Measurements from ENCODE around the gene SPACA7. TPM values are rescaled to one million over a fixed set of nuclear protein-coding genes. Genes with fewer than 3 reads are reported as not detected.

Gene SPACA7
- total RNA-seq, 4 donors from 2014 or later: not detected

DNA sequence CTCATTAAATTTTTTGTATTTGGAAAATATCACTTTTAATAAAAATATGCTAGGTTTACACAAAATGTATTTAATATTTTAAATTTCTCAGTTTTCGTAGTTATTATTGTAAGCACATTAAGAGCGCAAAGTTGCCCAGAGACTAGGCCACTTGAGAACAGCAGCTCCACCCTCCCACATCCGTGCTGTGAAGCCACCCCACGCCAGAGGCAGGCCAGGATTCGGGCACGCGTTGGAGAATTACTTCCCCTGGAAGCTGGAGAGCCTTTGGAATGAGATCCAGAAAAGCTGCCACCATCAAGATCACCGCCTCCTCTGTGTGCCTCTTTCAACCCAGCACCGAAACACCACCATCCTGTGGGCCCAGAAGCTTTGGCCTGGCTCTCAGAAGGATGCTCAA lies 41.0 kb upstream of the SPACA7 start:
- Histone ChIP-seq H3K9me3 (no peaks in the 10 kb centered on the region), H3K4me3 (no peak overlapping the region), H3K4me1 (no peaks in the 10 kb centered on the region), H3K27me3 (peaks cover 0 to 10% of the 10 kb centered on the region in 2 donors), H3K36me3 (no peaks in the 10 kb centered on the region), H3K27ac (no peak overlapping the region)
- intact Hi-C loops (cut with DNase I; ENCODE audit: low total_unique reads): no loop called here
- DNase-seq: no peak
- no peak for TF ChIP-seq POLR2A (IDR thresholded peaks at IDR 0.05)
- TF ChIP-seq, protein P1, sequence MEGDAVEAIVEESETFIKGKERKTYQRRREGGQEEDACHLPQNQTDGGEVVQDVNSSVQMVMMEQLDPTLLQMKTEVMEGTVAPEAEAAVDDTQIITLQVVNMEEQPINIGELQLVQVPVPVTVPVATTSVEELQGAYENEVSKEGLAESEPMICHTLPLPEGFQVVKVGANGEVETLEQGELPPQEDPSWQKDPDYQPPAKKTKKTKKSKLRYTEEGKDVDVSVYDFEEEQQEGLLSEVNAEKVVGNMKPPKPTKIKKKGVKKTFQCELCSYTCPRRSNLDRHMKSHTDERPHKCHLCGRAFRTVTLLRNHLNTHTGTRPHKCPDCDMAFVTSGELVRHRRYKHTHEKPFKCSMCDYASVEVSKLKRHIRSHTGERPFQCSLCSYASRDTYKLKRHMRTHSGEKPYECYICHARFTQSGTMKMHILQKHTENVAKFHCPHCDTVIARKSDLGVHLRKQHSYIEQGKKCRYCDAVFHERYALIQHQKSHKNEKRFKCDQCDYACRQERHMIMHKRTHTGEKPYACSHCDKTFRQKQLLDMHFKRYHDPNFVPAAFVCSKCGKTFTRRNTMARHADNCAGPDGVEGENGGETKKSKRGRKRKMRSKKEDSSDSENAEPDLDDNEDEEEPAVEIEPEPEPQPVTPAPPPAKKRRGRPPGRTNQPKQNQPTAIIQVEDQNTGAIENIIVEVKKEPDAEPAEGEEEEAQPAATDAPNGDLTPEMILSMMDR (IDR thresholded peaks at IDR 0.05): no peak

DNA sequence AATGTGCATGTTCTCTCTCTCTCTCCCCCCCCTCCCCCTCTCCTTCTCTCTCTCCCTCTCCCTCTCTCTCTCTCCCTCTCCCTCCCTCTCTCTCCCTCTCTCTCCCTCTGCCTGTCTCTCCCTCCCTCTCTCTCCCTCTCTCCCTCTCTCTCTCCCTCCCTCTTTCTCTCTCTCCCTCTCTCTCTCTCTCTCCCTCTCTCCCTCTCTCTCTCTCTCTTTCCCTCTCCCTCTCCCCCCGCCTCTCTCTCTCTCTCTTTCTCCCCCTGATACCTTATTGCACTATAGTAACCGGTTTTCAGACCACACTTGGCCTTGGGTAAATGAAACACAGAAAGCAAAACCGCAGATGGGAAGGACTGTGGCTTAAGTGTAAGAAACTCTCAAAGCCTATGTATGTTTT lies 34.7 kb upstream of the SPACA7 start:
- H3K4me3 ChIP-seq: no peak overlapping the region
- no peak for DNase-seq
- intact Hi-C loops (cut with DNase I; ENCODE audit: low total_unique reads): no loop called here
- H3K27me3 ChIP-seq: no peaks in the 10 kb centered on the region
- TF ChIP-seq POLR2A (IDR thresholded peaks at IDR 0.05): no peak
- TF ChIP-seq, protein P1 (IDR thresholded peaks at IDR 0.05): no peak
- no peaks in the 10 kb centered on the region for H3K4me1 ChIP-seq
- H3K27ac ChIP-seq: no peak overlapping the region
- H3K36me3 ChIP-seq: no peaks in the 10 kb centered on the region
- H3K9me3 ChIP-seq: no peaks in the 10 kb centered on the region

DNA sequence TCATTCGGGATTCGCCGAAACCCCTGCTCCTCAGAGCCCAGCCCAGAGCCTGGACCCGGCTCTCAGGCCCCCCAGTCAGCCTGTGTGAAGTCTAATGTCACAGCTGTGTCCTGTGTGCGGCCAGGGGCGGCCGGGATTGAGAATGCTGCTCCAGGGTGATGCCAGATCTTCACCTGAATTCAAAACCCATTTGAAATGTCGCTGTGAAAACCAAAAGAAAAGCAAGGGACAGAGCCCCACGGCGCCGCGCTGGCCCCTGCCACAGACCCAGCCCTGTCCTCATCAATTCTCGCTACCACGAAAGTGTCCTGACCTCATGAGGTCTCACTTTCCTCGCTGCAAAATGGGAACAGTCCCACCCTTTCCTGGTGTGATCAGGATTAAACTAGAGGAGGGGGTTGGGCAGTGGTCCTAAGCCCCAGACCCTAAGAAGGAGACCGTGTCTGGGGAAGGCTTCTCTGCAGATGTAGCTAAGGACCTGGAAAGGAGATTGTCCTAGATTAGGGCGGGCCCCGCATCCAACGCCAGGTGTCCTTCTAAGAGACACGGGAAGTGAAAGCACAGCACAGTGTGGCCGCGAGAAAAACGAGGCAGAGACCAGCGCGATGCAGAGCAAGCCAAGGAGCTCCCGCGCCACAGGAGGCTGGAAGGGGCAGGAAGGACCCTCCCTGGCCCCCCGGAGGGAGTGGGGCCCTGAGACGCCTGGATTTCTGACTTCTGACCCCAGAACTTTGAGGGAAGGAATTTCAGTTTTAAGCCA lies 34.0 kb upstream of the SPACA7 start:
- DNase-seq: no peak

DNA sequence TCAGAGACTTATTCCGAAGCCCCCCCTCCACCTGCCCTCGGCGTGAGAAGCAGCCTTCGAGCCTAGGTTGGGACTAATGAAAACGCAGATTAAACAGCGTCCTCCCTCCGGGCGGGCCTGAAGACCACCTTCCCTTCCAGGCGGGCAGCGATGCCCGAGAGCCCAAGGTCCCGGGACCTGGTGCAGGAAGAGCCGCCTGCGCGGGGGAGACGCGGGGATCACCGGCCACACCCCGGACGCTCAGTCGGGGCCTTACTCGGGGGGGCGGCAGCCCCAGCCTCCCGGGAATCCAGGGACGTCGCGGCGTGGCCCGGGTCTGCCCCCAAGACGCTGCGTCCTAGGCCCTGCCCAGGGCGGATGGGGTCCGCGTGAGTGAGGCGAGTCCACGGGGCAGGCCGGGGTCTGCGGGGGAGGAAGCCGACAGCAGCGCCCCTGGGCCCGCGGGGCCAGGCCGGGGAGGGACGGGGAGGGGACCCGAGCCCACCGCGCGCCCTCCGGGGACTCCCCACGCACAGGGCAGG lies 33.3 kb upstream of the SPACA7 start:
- intact Hi-C loops (cut with DNase I; ENCODE audit: low total_unique reads): no loop called here
- H3K4me1 ChIP-seq: no peaks in the 10 kb centered on the region
- H3K4me3 ChIP-seq: no peak overlapping the region
- no peaks in the 10 kb centered on the region for H3K27me3 ChIP-seq
- DNase-seq: no peak
- H3K9me3 ChIP-seq: no peaks in the 10 kb centered on the region
- H3K27ac ChIP-seq: no peak overlapping the region
- no peak for TF ChIP-seq POLR2A (IDR thresholded peaks at IDR 0.05)
- TF ChIP-seq, protein P1 (IDR thresholded peaks at IDR 0.05): no peak
- no peaks in the 10 kb centered on the region for H3K36me3 ChIP-seq

More for the DNA sequence above, 34.0 kb upstream of the SPACA7 start:
- no peaks in the 10 kb centered on the region for H3K27me3 ChIP-seq
- H3K27ac ChIP-seq: no peak overlapping the region
- intact Hi-C loops (cut with DNase I; ENCODE audit: low total_unique reads): no loop called here
- H3K36me3 ChIP-seq: no peaks in the 10 kb centered on the region
- no peaks in the 10 kb centered on the region for H3K9me3 ChIP-seq
- TF ChIP-seq, protein P1 (IDR thresholded peaks at IDR 0.05): no peak
- TF ChIP-seq POLR2A (IDR thresholded peaks at IDR 0.05): no peak
- no peak overlapping the region for H3K4me3 ChIP-seq
- H3K4me1 ChIP-seq: no peaks in the 10 kb centered on the region

DNA sequence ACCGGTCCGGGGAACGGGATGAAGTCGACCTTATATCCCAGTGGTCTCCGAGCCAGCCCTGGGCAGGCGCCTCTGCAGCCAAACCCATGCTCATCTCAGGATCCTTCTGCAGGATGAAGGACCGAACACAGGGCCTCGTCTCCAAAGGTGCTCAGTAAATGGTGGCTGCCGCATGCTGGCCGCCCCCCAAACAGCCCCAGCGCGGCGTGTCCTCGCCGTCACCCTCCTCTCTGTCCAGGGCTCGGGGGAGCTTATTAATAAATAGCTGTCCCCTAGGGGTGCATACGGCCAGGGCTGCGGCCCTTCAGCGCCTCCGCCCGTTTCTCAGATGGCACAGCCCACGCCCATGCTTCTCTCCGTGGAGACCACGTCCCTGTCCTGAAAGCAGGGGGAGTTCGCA lies 32.6 kb upstream of the SPACA7 start:
- Histone ChIP-seq H3K27me3 (no peaks in the 10 kb centered on the region), H3K4me1 (no peaks in the 10 kb centered on the region), H3K27ac (no peak overlapping the region), H3K9me3 (no peaks in the 10 kb centered on the region), H3K4me3 (no peak overlapping the region), H3K36me3 (no peaks in the 10 kb centered on the region)
- TF ChIP-seq, protein P1 (IDR thresholded peaks at IDR 0.05): no peak
- no peak for TF ChIP-seq POLR2A (IDR thresholded peaks at IDR 0.05)
- DNase-seq: no peak
- intact Hi-C loops (cut with DNase I; ENCODE audit: low total_unique reads): no loop called here

All from uterus (tissue), 4 donors.